GM21526 (cell line): Measurements from ENCODE around the gene PTPRS.
"Not testable (repeated sequence)": the region's sequence is repeated elsewhere in the genome, so short reads cannot be mapped to it uniquely, and the experiment has no call there.

Experiments
- ATAC-seq: cut with Tn5 transposase; IDR thresholded peaks from one replicate; pipeline ENCODE4 v1.9.1; 2021; ENCODE audit warnings: moderate library complexity; ENCODE audit not compliant: unreplicated experiment, low FRiP score

PTPRS gene

GRCh38 chr19:5334824-5335500, 5.7 kb downstream of the PTPRS start:
- no peak for ATAC-seq

- no peak for ATAC-seq
These were observed 6.3 kb downstream of the PTPRS start for GRCh38 chr19:5334366-5334739.

DNA sequence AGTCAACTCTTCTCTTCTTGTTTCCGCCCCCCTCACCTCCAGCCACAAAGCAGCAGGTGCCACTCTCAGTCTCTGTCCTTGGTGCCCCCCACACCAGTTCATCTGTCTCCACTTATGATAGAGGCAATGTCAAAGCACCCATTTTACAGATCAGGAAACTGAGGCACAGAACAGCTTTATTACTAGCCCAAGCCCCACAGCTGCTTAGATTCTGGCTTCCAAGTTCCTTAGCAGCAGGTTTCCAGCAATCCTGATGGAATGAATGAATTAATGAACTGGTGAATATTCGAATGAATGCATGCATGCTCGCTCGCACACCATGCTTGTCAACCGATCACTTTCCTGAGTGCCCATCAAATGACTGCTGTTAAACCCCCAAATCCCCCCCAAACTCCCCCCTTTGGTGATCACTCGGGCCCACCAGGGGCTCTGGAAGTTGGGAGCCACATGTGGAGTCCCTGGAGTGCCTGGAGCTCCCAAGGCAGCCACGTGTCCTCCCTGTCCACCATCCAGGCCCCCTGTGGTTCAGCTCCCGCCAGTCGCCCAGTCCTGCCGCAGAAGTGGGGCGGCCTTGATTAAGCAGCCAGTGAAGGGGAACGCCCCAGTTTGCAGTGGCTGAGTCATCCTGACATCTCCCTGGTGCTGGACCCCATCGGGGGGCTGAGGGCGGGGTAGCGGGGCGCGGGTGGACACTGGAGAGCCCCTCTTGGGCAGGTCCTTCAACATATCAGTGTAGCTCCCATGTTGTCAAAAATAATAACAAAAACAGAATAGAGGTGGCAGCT, 6.8 kb downstream of the PTPRS start:
- no peak for ATAC-seq

GRCh38 chr19:5332501-5332900, 8.1 kb downstream of the PTPRS start:
- no peak for ATAC-seq

- no peak for ATAC-seq
These were observed 8.8 kb downstream of the PTPRS start for GRCh38 chr19:5331790-5332189.

- ATAC-seq, result no peak
These were observed 10.3 kb downstream of the PTPRS start for GRCh38 chr19:5330307-5330720.

- no peak for ATAC-seq
These were observed 11.5 kb downstream of the PTPRS start for GRCh38 chr19:5329141-5329540.

DNA sequence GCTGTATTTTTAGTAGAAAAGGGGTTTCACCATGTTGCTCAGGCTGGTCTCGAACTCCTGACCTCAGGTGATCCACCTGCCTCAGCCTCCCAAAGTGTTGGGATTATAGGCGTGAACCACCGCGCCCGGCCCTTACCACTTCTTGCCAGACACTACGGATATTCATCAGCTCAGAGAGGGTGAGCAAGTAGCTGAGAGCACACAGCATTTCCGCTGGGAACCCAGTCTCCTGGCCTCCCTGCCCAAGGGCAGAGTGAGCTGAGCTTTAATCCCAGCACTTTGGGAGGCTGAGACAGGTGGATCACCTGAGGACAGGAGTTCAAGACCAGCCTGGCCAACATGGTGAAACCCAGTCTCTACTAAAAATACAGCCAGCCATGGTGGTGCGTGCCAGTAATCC, 12.2 kb downstream of the PTPRS start:
- ATAC-seq, result not testable (repeated sequence)

GRCh38 chr19:5326986-5327623, 13.5 kb downstream of the PTPRS start:
- no peak for ATAC-seq

GRCh38 chr19:5326545-5326944, 14.1 kb downstream of the PTPRS start:
- no peak for ATAC-seq

DNA sequence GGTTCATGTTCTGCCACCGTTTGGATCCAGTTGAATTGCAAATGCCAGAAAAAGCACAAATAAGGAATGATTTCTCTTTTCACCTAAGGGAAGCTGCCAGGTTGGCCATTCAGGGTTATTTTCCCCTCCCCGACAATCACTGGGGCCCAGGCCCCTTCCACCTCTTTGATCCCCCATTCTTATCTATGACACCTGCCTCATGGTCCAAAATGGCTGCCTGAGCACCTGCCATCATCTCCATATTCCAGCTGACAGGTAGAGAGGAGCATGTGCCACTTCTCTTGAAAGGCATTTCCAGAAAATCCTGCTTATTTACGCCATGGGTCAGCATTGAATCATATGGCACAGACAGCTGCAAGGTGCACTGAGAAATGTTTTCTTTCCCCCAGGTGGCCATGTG, 15.7 kb downstream of the PTPRS start:
- ATAC-seq, result no peak

DNA sequence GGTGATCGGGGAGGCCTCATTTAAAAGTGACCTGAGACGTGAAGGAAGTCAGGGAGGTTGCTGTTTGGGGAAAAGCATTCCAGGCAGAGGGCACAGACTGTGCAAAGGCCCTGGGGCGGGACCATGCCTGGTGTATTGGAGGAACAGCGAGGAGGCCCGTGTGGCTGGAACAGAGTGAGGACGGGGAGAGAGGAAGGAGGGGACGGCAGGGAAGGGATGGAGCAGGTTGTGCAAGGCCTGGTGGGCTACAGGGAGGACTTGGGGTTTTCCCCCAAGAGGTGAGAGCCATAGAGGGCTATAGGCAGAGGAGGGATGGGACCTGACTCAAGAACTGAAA, 17.2 kb downstream of the PTPRS start:
- ATAC-seq, result no peak

- peak; percentile 58 for ATAC-seq
These were observed 18.5 kb downstream of the PTPRS start for GRCh38 chr19:5321851-5322681.

GRCh38 chr19:5321066-5321642, 19.5 kb downstream of the PTPRS start:
- no peak for ATAC-seq

- ATAC-seq, result no peak
These were observed 21.1 kb downstream of the PTPRS start for GRCh38 chr19:5319516-5319915.

DNA sequence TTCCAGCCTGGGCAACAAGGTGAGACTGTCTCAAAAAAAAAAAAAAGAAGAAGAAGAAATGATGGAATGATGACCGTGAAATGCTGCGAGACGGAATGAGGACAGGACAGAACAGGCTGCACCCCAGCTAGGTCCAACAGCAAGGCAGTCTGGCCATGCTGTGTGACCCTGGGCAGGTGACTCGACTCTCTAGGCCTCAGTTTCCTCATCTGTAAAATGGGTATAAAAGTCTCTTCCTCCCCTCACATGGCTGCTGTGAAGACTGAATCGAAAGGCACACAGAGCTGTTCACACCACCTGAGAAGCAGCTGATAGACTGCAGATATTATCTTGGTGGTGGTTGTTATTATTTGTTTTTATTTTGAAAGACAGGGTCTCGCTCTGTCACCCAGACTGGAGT, 22.3 kb downstream of the PTPRS start:
- no peak for ATAC-seq

DNA sequence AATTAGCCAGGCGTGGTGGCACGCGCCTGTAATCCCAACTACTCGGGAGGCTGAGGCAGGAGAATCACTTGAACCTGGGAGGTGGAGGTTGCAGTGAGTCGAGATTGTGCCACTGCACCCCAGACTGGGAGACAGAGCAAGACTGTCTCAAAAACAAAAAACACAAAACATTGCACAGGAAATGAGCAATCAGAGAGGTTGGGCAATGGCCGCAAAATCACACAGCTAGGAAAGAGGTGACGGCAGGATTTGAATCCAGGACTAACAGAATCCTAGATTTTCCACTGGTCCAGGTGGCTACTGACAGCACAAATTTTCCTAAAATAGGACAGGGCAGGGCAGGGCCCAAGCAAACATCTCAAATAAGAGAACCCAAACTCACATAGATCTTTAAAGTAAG, 23.3 kb downstream of the PTPRS start:
- ATAC-seq, result no peak

GRCh38 chr19:5316138-5316537, 24.5 kb downstream of the PTPRS start:
- no peak for ATAC-seq

DNA sequence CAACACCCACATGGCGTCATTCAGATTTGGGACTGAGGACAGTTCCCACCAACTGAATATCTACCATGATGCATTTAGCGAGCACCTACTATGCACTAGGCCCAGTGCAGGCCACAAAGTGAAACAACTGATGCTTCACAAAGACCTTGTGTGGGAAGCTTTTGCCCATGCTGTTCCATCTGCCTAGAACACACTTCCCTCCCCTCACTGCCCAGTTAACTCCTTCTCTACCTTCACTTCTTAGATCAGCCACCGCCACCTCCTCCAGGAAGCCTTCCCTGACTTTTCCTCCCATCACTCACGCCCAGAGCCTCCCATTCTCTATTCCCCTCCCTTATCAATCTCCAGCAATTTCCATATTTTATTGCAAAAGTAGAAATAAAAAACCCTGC, 25.7 kb downstream of the PTPRS start:
- no peak for ATAC-seq

- ATAC-seq, result no peak
These were observed 26.4 kb downstream of the PTPRS start for GRCh38 chr19:5314012-5314906.
